Mucosa of rectum (tissue), 2 donors: ENCODE results near the gene GLIS1.

Source experiments
- H3K27ac ChIP-seq, 2 donors: one replicate each; pipeline ENCODE4 v1.7.0; 2013; ENCODE audit warnings: inconsistent platforms in 2 of 2, low read depth in 2 of 2, low read length in 2 of 2
- H3K27me3 ChIP-seq, 2 donors: one replicate each; pipeline ENCODE4 v1.7.0; 2013; ENCODE audit warnings: low read length in 2 of 2; ENCODE audit not compliant: control insufficient read depth in 2 of 2, insufficient read depth in 2 of 2
- H3K36me3 ChIP-seq, 2 donors: one replicate each; pipeline ENCODE4 v1.7.0; 2013; ENCODE audit warnings: low read length in 2 of 2; ENCODE audit not compliant: control insufficient read depth in 2 of 2, insufficient read depth in 2 of 2
- H3K4me1 ChIP-seq, 2 donors: one replicate each; pipeline ENCODE4 v1.7.0; 2013; ENCODE audit warnings: low read length in 2 of 2, mild to moderate bottlenecking in 1 of 2; ENCODE audit not compliant: control insufficient read depth in 2 of 2, insufficient read depth in 2 of 2
- H3K4me3 ChIP-seq, 2 donors: one replicate each; pipeline ENCODE4 v1.7.0; 2013; ENCODE audit warnings: low read length in 2 of 2
- H3K9ac ChIP-seq, 2 donors: one replicate each; pipeline ENCODE4 v1.7.0; 2013; ENCODE audit warnings: low read length in 2 of 2, low read depth in 1 of 2, mild to moderate bottlenecking in 1 of 2
- H3K9me3 ChIP-seq, 2 donors: one replicate each; pipeline ENCODE4 v1.7.0; 2013; ENCODE audit warnings: low read length in 2 of 2; ENCODE audit not compliant: control insufficient read depth in 2 of 2
- donor health status: healthy.
- donor health status: Normal muscosa, but diverticular disease.

GLIS1 gene

GRCh38 chr1:53506355-53507050 is 232.5 kb downstream of the GLIS1 start:
- Histone ChIP-seq H3K36me3 (no peaks in the 10 kb centered on the region), H3K27me3 (no peaks in the 10 kb centered on the region), H3K9me3 (no peaks in the 10 kb centered on the region), H3K27ac (no peak overlapping the region), H3K4me3 (no peak overlapping the region), H3K4me1 (no peaks in the 10 kb centered on the region), H3K9ac (no peak overlapping the region)

GRCh38 chr1:53505891-53506290 is 233.1 kb downstream of the GLIS1 start:
- Histone ChIP-seq H3K9me3 (no peaks in the 10 kb centered on the region), H3K9ac (no peak overlapping the region), H3K4me3 (no peak overlapping the region), H3K27me3 (no peaks in the 10 kb centered on the region), H3K4me1 (no peaks in the 10 kb centered on the region), H3K36me3 (no peaks in the 10 kb centered on the region), H3K27ac (no peak overlapping the region)

- H3K36me3 ChIP-seq = no peaks in the 10 kb centered on the region
- no peak overlapping the region for H3K4me3 ChIP-seq
- no peaks in the 10 kb centered on the region for H3K9me3 ChIP-seq
- H3K4me1 ChIP-seq = no peaks in the 10 kb centered on the region
- no peak overlapping the region for H3K27ac ChIP-seq
- H3K27me3 ChIP-seq = no peaks in the 10 kb centered on the region
- no peak overlapping the region for H3K9ac ChIP-seq
Measured at GRCh38 chr1:53505401-53505800, 233.6 kb downstream of the GLIS1 start.

GRCh38 chr1:53504901-53505300 is 234.1 kb downstream of the GLIS1 start:
- no peaks in the 10 kb centered on the region for H3K4me1 ChIP-seq
- no peaks in the 10 kb centered on the region for H3K36me3 ChIP-seq
- no peak overlapping the region for H3K9ac ChIP-seq
- H3K27ac ChIP-seq = no peak overlapping the region
- H3K9me3 ChIP-seq = no peaks in the 10 kb centered on the region
- no peaks in the 10 kb centered on the region for H3K27me3 ChIP-seq
- H3K4me3 ChIP-seq = no peak overlapping the region

GRCh38 chr1:53503433-53504217 is 235.3 kb downstream of the GLIS1 start:
- Histone ChIP-seq H3K9me3 (no peaks in the 10 kb centered on the region), H3K36me3 (no peaks in the 10 kb centered on the region), H3K9ac (no peak overlapping the region), H3K27me3 (no peaks in the 10 kb centered on the region), H3K4me3 (no peak overlapping the region), H3K4me1 (no peaks in the 10 kb centered on the region), H3K27ac (no peak overlapping the region)

GRCh38 chr1:53502641-53503432 is 236.1 kb downstream of the GLIS1 start:
- H3K27ac ChIP-seq = no peak overlapping the region

GRCh38 chr1:53501065-53502005 is 237.6 kb downstream of the GLIS1 start:
- no peaks in the 10 kb centered on the region for H3K27me3 ChIP-seq
- H3K27ac ChIP-seq = no peak overlapping the region
- no peak overlapping the region for H3K4me3 ChIP-seq
- H3K9me3 ChIP-seq = no peaks in the 10 kb centered on the region
- H3K4me1 ChIP-seq = no peaks in the 10 kb centered on the region
- H3K9ac ChIP-seq = no peak overlapping the region
- no peaks in the 10 kb centered on the region for H3K36me3 ChIP-seq

More at GRCh38 chr1:53502641-53503432, 236.1 kb downstream of the GLIS1 start:
- Histone ChIP-seq H3K9ac (no peak overlapping the region), H3K36me3 (no peaks in the 10 kb centered on the region), H3K4me1 (no peaks in the 10 kb centered on the region), H3K27me3 (no peaks in the 10 kb centered on the region), H3K9me3 (no peaks in the 10 kb centered on the region), H3K4me3 (no peak overlapping the region)

GRCh38 chr1:53500204-53501064 is 238.5 kb downstream of the GLIS1 start:
- no peak overlapping the region for H3K4me3 ChIP-seq
- no peaks in the 10 kb centered on the region for H3K9me3 ChIP-seq
- H3K27me3 ChIP-seq = no peaks in the 10 kb centered on the region
- H3K27ac ChIP-seq = no peak overlapping the region
- H3K9ac ChIP-seq = no peak overlapping the region
- no peaks in the 10 kb centered on the region for H3K4me1 ChIP-seq
- no peaks in the 10 kb centered on the region for H3K36me3 ChIP-seq
